BLaER1 treated with 17β-estradiol and CSF1 and Interleukin-3, amounts not matched to agents 10 nM and 100 nM (cell line): ENCODE measurements around the gene UBE2L3.
"Not testable (repeated sequence)": the region's sequence is repeated elsewhere in the genome, so short reads cannot be mapped to it uniquely, and the experiment has no call there.

ENCODE experiments used
- H3K27ac ChIP-seq, 11 experiments: shearing (Covaris generic); formaldehyde crosslinking; 2 replicates each; pipeline ENCODE4 v1.8.1; 2022
- H3K27me3 ChIP-seq, 11 experiments: shearing (Covaris generic); formaldehyde crosslinking; 2 replicates each; pipeline ENCODE4 v1.8.1; 2022
- H3K36me3 ChIP-seq, 11 experiments: shearing (Covaris generic); formaldehyde crosslinking; 2 replicates each; pipeline ENCODE4 v1.8.1; 2022
- H3K4me1 ChIP-seq, 10 experiments: shearing (Covaris generic); formaldehyde crosslinking; 2 replicates each; pipeline ENCODE4 v1.8.1; 2022
- H3K4me2 ChIP-seq, 11 experiments: shearing (Covaris generic); formaldehyde crosslinking; 2 replicates each; pipeline ENCODE4 v1.8.1; 2022
- H3K4me3 ChIP-seq, 10 experiments: shearing (Covaris generic); formaldehyde crosslinking; 2 replicates each; pipeline ENCODE4 v1.8.1; 2022
- H3K9ac ChIP-seq, 11 experiments: shearing (Covaris generic); formaldehyde crosslinking; 2 replicates each; pipeline ENCODE4 v1.8.1; 2022
- H3K9me3 ChIP-seq, 11 experiments: shearing (Covaris generic); formaldehyde crosslinking; replicated peaks in 1 of 11; 2 replicates each; pipeline ENCODE4 v1.8.1; 2022
- H4K20me1 ChIP-seq, 11 experiments: shearing (Covaris generic); formaldehyde crosslinking; 2 replicates each; pipeline ENCODE4 v1.8.1; 2022
- Cebpa-rat ChIP-seq, 11 experiments: shearing (Covaris generic); IDR thresholded peaks; 2 replicates each; pipeline ENCODE4 v1.8.1; 2022

The UBE2L3 gene

GRCh38 chr22:21631025-21631424 lies 63.5 kb downstream of the UBE2L3 start:
- peaks cover 31 to 38% (median 36%) of the 10 kb centered on the region in 10 experiments for H3K4me1 ChIP-seq
- peaks cover 25 to 32% (median 29%) of the 10 kb centered on the region in 11 experiments; a peak in 21 of 22 replicates for H4K20me1 ChIP-seq
- peaks cover 14 to 31% (median 26%) of the 10 kb centered on the region in 11 experiments; a peak in 21 of 22 replicates for H3K36me3 ChIP-seq
- H3K27ac ChIP-seq, result no peak overlapping the region
- no peak overlapping the region for H3K4me3 ChIP-seq
- no peaks in the 10 kb centered on the region for H3K27me3 ChIP-seq
- peaks cover 0 to 10% (median 7%) of the 10 kb centered on the region in 11 experiments; a peak in 15 of 22 replicates for H3K9me3 ChIP-seq
- no peak overlapping the region for H3K9ac ChIP-seq
- no peak for TF ChIP-seq Cebpa-rat (IDR thresholded peaks at IDR 0.05)
- no peak overlapping the region for H3K4me2 ChIP-seq

- no peak for TF ChIP-seq Cebpa-rat (IDR thresholded peaks at IDR 0.05)
- Histone ChIP-seq H3K4me2 (no peak within 1 kb of the TSS), H3K27me3 (no peaks in the 10 kb centered on the region), H3K27ac (no peak within 1 kb of the TSS), H3K9me3 (peaks cover 0 to 10% (median 7%) of the 10 kb centered on the region in 11 experiments; a peak in 15 of 22 replicates), H3K4me1 (peaks cover 17 to 32% (median 23%) of the 10 kb centered on the region in 10 experiments), H4K20me1 (peaks cover 12 to 18% (median 16%) of the 10 kb centered on the region in 11 experiments; a peak in 19 of 22 replicates), H3K36me3 (peaks cover 9 to 18% (median 17%) of the 10 kb centered on the region in 11 experiments; a peak in 21 of 22 replicates), H3K9ac (no peak within 1 kb of the TSS), H3K4me3 (no peak within 1 kb of the TSS)
These were observed 64.9 kb downstream of the UBE2L3 start, which contains the start of gene CCDC116 for GRCh38 chr22:21632237-21632895. CCDC116 (plus strand) TSS chr22:21632760; CDS start chr22:21633182, 422 bp downstream.

DNA sequence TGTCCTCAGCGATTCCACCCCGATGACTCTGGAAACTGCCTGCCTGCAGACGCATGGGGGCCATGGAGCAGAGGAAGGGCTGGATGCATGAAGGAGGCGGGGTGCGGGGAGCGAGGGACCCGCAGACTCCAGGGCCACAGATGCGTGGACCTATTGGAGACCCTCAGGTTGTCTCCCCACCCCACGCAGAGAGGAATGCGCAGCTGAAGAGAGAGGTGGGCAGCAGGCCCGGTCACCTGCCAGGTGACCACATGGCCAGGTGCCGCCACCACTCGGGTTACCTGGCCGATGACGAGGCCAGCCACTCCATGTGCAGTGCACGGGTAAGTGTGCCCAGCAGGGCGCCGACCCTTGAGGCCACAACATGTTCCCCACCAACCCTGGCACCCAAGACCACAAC lies 65.4 kb downstream of the UBE2L3 start:
- no peak for TF ChIP-seq Cebpa-rat (IDR thresholded peaks at IDR 0.05)
- H3K4me2 ChIP-seq, result no peak overlapping the region
- peaks cover 12 to 31% (median 18%) of the 10 kb centered on the region in 10 experiments for H3K4me1 ChIP-seq
- peaks cover 6 to 12% (median 11%) of the 10 kb centered on the region in 11 experiments; a peak in 21 of 22 replicates for H3K36me3 ChIP-seq
- peaks cover 6 to 13% (median 10%) of the 10 kb centered on the region in 11 experiments; a peak in 19 of 22 replicates for H4K20me1 ChIP-seq
- no peak overlapping the region for H3K4me3 ChIP-seq
- H3K27me3 ChIP-seq, result no peaks in the 10 kb centered on the region
- H3K9ac ChIP-seq, result no peak overlapping the region
- peaks cover 0 to 10% (median 7%) of the 10 kb centered on the region in 11 experiments; a peak in 15 of 22 replicates for H3K9me3 ChIP-seq
- H3K27ac ChIP-seq, result no peak overlapping the region

- no peak for TF ChIP-seq Cebpa-rat (IDR thresholded peaks at IDR 0.05)
- Histone ChIP-seq H3K4me1 (peaks cover 6 to 26% (median 12%) of the 10 kb centered on the region in 10 experiments), H3K9me3 (peaks cover 0 to 10% (median 7%) of the 10 kb centered on the region in 11 experiments; a peak in 15 of 22 replicates), H3K4me3 (no peak overlapping the region), H3K27ac (no peak overlapping the region), H3K36me3 (peaks cover under 1 to 7% (median 6%) of the 10 kb centered on the region in 11 experiments; a peak in 19 of 22 replicates), H3K9ac (no peak overlapping the region), H4K20me1 (peaks cover under 1 to 7% (median 5%) of the 10 kb centered on the region in 11 experiments; a peak in 16 of 22 replicates), H3K4me2 (no peak overlapping the region), H3K27me3 (no peaks in the 10 kb centered on the region)
These were observed 66.0 kb downstream of the UBE2L3 start for GRCh38 chr22:21633481-21633880.

DNA sequence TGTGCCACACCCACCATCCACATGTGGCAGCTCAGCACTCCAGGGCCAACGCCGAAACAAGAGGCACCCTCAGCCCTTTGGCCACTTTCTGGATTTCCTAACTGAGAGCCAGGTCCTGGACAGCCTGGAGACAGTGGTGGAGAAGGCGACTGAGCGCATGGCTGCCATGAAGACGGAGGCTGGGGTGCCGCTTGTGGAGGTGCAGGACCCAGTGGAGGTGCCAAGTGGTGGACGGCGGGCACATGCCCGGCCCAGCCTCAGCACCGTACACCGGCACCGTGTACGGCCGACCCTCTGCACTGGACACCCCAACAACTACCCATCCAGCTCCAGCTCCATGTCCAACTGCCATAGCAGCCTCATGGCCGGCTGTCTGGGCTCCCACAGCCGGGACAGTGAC lies 66.6 kb downstream of the UBE2L3 start:
- peaks cover 0 to 10% (median 7%) of the 10 kb centered on the region in 11 experiments; a peak in 15 of 22 replicates for H3K9me3 ChIP-seq
- no peak overlapping the region for H3K4me3 ChIP-seq
- no peak overlapping the region for H3K9ac ChIP-seq
- H3K36me3 ChIP-seq, result peaks cover 0 to under 1% (median under 1%) of the 10 kb centered on the region in 11 experiments; a peak in 5 of 22 replicates
- H3K27ac ChIP-seq, result no peak overlapping the region
- H3K4me1 ChIP-seq, result peaks cover under 1 to 20% (median 6%) of the 10 kb centered on the region in 10 experiments; a peak in 18 of 20 replicates
- no peak overlapping the region for H3K4me2 ChIP-seq
- H3K27me3 ChIP-seq, result no peaks in the 10 kb centered on the region
- H4K20me1 ChIP-seq, result peaks cover 0 to 1% (median under 1%) of the 10 kb centered on the region in 11 experiments; a peak in 9 of 22 replicates
- no peak for TF ChIP-seq Cebpa-rat (IDR thresholded peaks at IDR 0.05)

- TF ChIP-seq Cebpa-rat (IDR thresholded peaks at IDR 0.05), result no peak
- peaks cover 0 to 10% (median 7%) of the 10 kb centered on the region in 11 experiments; a peak in 15 of 22 replicates for H3K9me3 ChIP-seq
- H3K9ac ChIP-seq, result no peak overlapping the region
- no peak overlapping the region for H3K4me3 ChIP-seq
- H3K36me3 ChIP-seq, result no peaks in the 10 kb centered on the region
- H3K4me1 ChIP-seq, result peaks cover 0 to 19% (median 6%) of the 10 kb centered on the region in 10 experiments; a peak in 11 of 20 replicates
- no peaks in the 10 kb centered on the region for H3K27me3 ChIP-seq
- H4K20me1 ChIP-seq, result no peaks in the 10 kb centered on the region; a peak in 2 of 22 replicates
- H3K27ac ChIP-seq, result no peak overlapping the region
- H3K4me2 ChIP-seq, result no peak overlapping the region
These were observed 67.3 kb downstream of the UBE2L3 start for GRCh38 chr22:21634844-21635243.

- Histone ChIP-seq H3K9ac (no peak overlapping the region), H3K9me3 (peaks cover 0 to 10% (median 7%) of the 10 kb centered on the region in 11 experiments; a peak in 15 of 22 replicates), H3K4me3 (no peak overlapping the region), H4K20me1 (no peaks in the 10 kb centered on the region; a peak in 2 of 22 replicates), H3K4me1 (peaks cover 0 to 13% (median 3%) of the 10 kb centered on the region in 10 experiments; a peak in 13 of 20 replicates), H3K27ac (no peak overlapping the region), H3K4me2 (no peak overlapping the region), H3K36me3 (no peaks in the 10 kb centered on the region), H3K27me3 (no peaks in the 10 kb centered on the region)
- no peak for TF ChIP-seq Cebpa-rat (IDR thresholded peaks at IDR 0.05)
These were observed 68.4 kb downstream of the UBE2L3 start for GRCh38 chr22:21635771-21636510.

DNA sequence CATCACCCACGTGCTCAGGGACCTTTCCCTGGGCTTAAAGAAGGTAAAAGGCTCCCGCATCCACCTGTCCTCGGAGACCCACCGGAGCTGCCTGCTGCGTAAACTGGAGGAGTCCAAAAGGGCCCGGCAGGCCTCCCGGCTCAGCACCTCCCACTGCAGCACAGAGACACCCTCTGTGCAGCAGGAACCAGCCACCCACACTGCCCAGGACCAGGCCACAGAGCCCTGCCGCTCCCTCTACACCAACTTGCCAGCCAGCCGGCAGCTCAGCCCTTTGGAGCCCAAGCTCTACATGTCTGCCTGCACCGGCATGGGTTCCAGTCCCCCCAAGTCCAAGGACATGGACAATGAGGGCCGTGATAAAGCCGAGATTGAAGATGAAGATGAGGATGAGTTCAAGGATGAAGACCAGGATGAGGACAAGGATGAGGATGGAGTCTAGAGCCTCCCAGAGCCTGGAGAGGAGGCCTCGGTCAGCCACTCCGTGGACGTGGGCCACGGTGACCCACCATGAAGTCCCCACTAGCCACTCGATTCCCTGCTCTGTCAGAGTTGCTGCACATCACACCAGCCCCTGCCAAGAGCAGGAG lies 69.2 kb downstream of the UBE2L3 start:
- no peak overlapping the region for H3K4me2 ChIP-seq
- H3K4me1 ChIP-seq, result peaks cover 6 to 20% (median 9%) of the 10 kb centered on the region in 10 experiments
- H3K9me3 ChIP-seq, result peaks cover 0 to 10% (median 7%) of the 10 kb centered on the region in 11 experiments; a peak in 15 of 22 replicates

DNA sequence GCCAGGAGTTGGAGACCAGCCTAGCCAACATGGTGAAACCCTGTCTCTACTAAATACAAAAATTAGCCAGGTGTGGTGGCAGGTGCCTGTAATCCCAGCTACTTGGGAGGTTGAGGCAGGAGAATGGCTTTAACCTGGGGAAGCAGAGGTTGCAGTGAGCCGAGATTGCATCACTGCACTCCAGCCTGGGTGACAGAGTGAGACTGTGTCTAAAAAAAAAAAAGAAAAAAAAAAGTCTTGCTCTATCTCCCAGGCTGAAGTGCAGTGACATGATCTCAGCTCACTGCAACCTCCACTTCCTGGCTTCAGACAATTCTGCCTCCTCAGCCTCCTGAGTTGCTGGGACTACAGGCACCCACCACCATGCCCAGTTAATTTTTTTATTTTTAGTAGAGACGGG lies 69.9 kb downstream of the UBE2L3 start:
- H3K36me3 ChIP-seq, H3K9ac ChIP-seq, H4K20me1 ChIP-seq, H3K4me3 ChIP-seq, H3K9me3 ChIP-seq, H3K27ac ChIP-seq, H3K27me3 ChIP-seq: not testable (repeated sequence)
- 0 out of 22 replicates have a peak overlapping the region, but pooled peaks of 1 of the 11 experiments have one; percentile 10 for H3K4me2 ChIP-seq
- peaks cover 6 to 24% (median 11%) of the 10 kb centered on the region in 10 experiments for H3K4me1 ChIP-seq

More for the DNA sequence above, 69.2 kb downstream of the UBE2L3 start:
- Histone ChIP-seq H3K9ac (no peak overlapping the region), H3K27ac (no peak overlapping the region), H4K20me1 (no peaks in the 10 kb centered on the region; a peak in 2 of 22 replicates), H3K27me3 (no peaks in the 10 kb centered on the region), H3K36me3 (no peaks in the 10 kb centered on the region), H3K4me3 (no peak overlapping the region)
- TF ChIP-seq Cebpa-rat (IDR thresholded peaks at IDR 0.05), result no peak
